Loucy (cell line): ENCODE results near the gene SHISAL2A.

Source experiments
- EZH2phosphoT487 ChIP-seq: fragments of 200-600 bp; IDR thresholded peaks from 2 replicates; pipeline ENCODE4 v1.6.1; 2018; ENCODE audit warnings: antibody characterized with exemption, mild to moderate bottlenecking, moderate library complexity, borderline replicate concordance
- TF ChIP-seq, protein P1 (sequence below): fragments of 200-600 bp; sonication (generic); conservative IDR thresholded peaks from 2 replicates; pipeline ENCODE4 v1.5.1; 2014; ENCODE audit warnings: mild to moderate bottlenecking, antibody characterized with exemption, low read length

DNA sequence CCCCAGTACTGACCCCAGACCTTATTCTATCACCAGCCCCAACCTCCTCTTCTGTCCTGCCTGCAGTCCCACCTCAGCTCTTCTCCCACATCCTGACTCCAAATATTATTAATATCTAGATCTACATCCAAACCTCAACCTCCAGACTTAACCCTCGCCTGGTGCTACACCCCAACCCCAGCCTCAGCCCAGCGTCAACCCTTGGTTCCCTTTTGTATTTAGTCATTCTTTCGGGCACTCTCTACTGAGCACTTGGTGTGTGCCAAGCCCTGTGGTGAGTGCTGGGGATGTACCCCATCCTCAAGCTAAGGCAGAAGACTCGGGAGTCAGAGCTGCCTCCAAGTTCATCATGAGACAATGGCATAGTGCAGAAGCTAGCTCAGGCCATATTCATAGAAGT, 1.1 kb downstream of the SHISAL2A start:
- TF ChIP-seq, protein P1, sequence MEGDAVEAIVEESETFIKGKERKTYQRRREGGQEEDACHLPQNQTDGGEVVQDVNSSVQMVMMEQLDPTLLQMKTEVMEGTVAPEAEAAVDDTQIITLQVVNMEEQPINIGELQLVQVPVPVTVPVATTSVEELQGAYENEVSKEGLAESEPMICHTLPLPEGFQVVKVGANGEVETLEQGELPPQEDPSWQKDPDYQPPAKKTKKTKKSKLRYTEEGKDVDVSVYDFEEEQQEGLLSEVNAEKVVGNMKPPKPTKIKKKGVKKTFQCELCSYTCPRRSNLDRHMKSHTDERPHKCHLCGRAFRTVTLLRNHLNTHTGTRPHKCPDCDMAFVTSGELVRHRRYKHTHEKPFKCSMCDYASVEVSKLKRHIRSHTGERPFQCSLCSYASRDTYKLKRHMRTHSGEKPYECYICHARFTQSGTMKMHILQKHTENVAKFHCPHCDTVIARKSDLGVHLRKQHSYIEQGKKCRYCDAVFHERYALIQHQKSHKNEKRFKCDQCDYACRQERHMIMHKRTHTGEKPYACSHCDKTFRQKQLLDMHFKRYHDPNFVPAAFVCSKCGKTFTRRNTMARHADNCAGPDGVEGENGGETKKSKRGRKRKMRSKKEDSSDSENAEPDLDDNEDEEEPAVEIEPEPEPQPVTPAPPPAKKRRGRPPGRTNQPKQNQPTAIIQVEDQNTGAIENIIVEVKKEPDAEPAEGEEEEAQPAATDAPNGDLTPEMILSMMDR = no peak
- no peak for TF ChIP-seq EZH2phosphoT487
